HEK293T (cell line): Measurements from ENCODE around the gene CIBAR2.

Source experiments
- CTCF ChIA-PET: fragments of 350-600 bp; formaldehyde crosslinking; extraction: SDS; loops from one replicate; lab custom pipeline; 2021; ENCODE audit warnings: antibody characterized with exemption, inconsistent platforms; lab: Yijun Ruan, JAX
- POLR2A ChIA-PET: fragments of 350-600 bp; formaldehyde crosslinking; extraction: SDS; loops from one replicate; lab custom pipeline; 2020; ENCODE audit warnings: antibody characterized with exemption, inconsistent platforms; lab: Yijun Ruan, JAX
- DNase-seq: peaks from one replicate; pipeline ENCODE4 v3.0.0; 2012; ENCODE audit warnings: mixed read lengths; ENCODE audit errors: extremely low spot score
- ARNT ChIP-seq: fragments of 450-650 bp; IDR thresholded peaks from 2 replicates; pipeline ENCODE4 v1.6.1; 2017; ENCODE audit warnings: mild to moderate bottlenecking
- BHLHE40 ChIP-seq: fragments of 450-650 bp; IDR thresholded peaks from 2 replicates; pipeline ENCODE4 v1.6.1; 2016; ENCODE audit warnings: mild to moderate bottlenecking, moderate library complexity, borderline replicate concordance
- CTBP1 ChIP-seq: fragments of 450-650 bp; IDR thresholded peaks from 2 replicates; pipeline ENCODE4 v1.6.1; 2016; ENCODE audit warnings: borderline replicate concordance
- ELF4 ChIP-seq: fragments of 450-650 bp; IDR thresholded peaks from 2 replicates; pipeline ENCODE4 v1.6.1; 2017; ENCODE audit warnings: antibody characterized with exemption
- FOXA1 ChIP-seq: fragments of 450-650 bp; IDR thresholded peaks from 2 replicates; pipeline ENCODE4 v1.6.1; 2016; ENCODE audit warnings: mild to moderate bottlenecking
- FOXK2 ChIP-seq: fragments of 450-650 bp; IDR thresholded peaks from 2 replicates; pipeline ENCODE4 v1.6.1; 2016; ENCODE audit warnings: mild to moderate bottlenecking
- FOXM1 ChIP-seq: fragments of 450-650 bp; IDR thresholded peaks from 2 replicates; pipeline ENCODE4 v1.6.1; 2017; ENCODE audit warnings: mild to moderate bottlenecking, borderline replicate concordance
- HDGF ChIP-seq: fragments of 450-650 bp; IDR thresholded peaks from 2 replicates; pipeline ENCODE4 v1.6.1; 2017; ENCODE audit warnings: antibody characterized with exemption, borderline replicate concordance
- L3MBTL2 ChIP-seq: fragments of 450-650 bp; conservative IDR thresholded peaks from 2 replicates; pipeline ENCODE4 v1.6.1; 2016; ENCODE audit warnings: mild to moderate bottlenecking
- LEF1 ChIP-seq: fragments of 450-650 bp; IDR thresholded peaks from 2 replicates; pipeline ENCODE4 v1.6.1; 2017; ENCODE audit warnings: mild to moderate bottlenecking, borderline replicate concordance
- NFRKB ChIP-seq: fragments of 450-650 bp; IDR thresholded peaks from 2 replicates; pipeline ENCODE4 v1.6.1; 2016; ENCODE audit warnings: mild to moderate bottlenecking, moderate library complexity
- PKNOX1 ChIP-seq: fragments of 450-650 bp; IDR thresholded peaks from 2 replicates; pipeline ENCODE4 v1.6.1; 2016
- SP1 ChIP-seq: fragments of 450-650 bp; IDR thresholded peaks from 2 replicates; pipeline ENCODE4 v1.6.1; 2017
- SUZ12 ChIP-seq: fragments of 450-650 bp; IDR thresholded peaks from 2 replicates; pipeline ENCODE4 v1.6.1; 2016; ENCODE audit warnings: mild to moderate bottlenecking
- TARDBP ChIP-seq: fragments of 450-650 bp; IDR thresholded peaks from 2 replicates; pipeline ENCODE4 v1.6.1; 2016
- ZNF384 ChIP-seq: fragments of 450-650 bp; IDR thresholded peaks from 2 replicates; pipeline ENCODE4 v1.6.1; 2016

The CIBAR2 gene

DNA sequence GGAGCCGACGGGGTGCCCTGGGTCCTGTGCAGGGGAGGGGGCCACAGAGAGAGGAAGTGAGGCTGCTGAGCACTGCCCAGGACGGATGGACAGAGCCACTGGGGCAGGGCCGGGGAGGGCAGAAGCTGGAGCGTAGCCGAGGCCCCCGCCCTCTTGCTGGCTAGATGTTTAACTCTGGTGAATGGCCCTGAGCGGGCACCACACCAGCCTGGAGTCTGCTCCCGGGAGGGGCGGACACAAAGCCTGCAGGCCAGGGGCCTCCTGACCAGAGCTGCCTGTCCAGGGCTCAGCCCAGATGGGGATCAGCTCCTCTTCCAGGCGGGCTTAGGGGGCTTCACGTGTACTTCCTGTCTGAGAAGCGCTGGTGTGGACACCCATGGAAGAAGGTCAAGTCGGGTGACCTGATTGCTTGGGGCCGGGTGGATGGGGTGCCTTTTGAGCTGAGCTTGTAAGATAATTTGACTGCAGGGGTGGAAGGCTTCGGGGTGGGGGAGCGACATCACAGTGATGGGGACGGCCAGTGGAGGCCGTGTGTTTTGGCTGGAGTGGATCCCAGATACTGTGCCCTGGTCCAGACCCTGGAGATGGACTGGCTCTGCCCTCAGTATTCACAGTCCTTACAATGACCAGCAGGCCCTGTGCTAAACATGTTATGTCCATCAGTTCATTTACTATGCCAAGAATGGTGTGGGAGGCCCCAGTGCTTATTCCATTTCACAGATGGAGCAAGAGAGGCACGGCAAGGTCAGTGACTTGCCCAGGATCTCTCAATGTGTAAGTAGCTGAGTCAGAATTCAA, 33.7 kb upstream of the CIBAR2 start:
- ChIA-PET CTCF (interaction anchor here (0.6 kb wide), 1 partner anchor 353 kb away, joined by 4 read pairs; no protein-coding TSS in a partner anchor), POLR2A (interaction anchor here (1.4 kb wide), 1 partner anchor 25 kb away, joined by 4 read pairs; no protein-coding TSS in a partner anchor)
- no peak for TF ChIP-seq BHLHE40
- TF ChIP-seq CTBP1 = no peak
- no peak for DNase-seq

DNA sequence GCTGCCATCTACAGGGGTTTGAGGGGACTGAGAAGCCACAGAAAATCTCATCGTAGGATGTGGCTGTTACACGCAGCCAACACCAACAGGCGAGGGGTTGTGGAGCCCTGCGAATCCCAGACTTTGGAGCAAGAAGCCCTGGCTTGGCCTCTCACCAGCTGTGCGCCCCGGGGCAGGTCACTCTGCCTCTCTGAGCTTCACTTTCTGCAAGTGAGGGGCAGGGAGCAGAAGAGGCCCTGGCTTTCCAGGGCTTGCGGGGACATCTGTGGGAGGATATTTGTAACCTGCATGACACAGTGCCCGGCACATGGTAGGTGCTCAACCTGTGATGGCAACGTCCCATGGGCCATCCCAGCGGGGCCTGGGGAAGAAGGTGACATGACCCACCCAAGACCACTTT, 32.9 kb upstream of the CIBAR2 start:
- CTCF ChIA-PET = no interaction called here

GRCh38 chr16:85144026-85144915, 32.0 kb upstream of the CIBAR2 start:
- DNase-seq = no peak
- POLR2A ChIA-PET = no interaction called here
- TF ChIP-seq ELF4 (no peak), ARNT (no peak), HDGF (no peak), LEF1 (no peak), L3MBTL2 (no peak), SUZ12 (no peak), NFRKB (no peak), ZNF384 (no peak), TARDBP (no peak), FOXK2 (no peak), BHLHE40 (no peak), PKNOX1 (no peak), SP1 (no peak), FOXM1 (no peak), FOXA1 (no peak), CTBP1 (no peak)
- CTCF ChIA-PET = no interaction called here

More for the DNA sequence above, 32.9 kb upstream of the CIBAR2 start:
- POLR2A ChIA-PET = interaction anchor here (1.4 kb wide), 1 partner anchor 26 kb away, joined by 4 read pairs; no protein-coding TSS in a partner anchor
- DNase-seq = no peak
- TF ChIP-seq FOXM1 (no peak), TARDBP (no peak), L3MBTL2 (no peak), SP1 (no peak), FOXK2 (no peak), ARNT (no peak), FOXA1 (no peak), PKNOX1 (no peak), HDGF (no peak), CTBP1 (no peak), ZNF384 (no peak), ELF4 (no peak), SUZ12 (no peak), BHLHE40 (no peak), NFRKB (no peak), LEF1 (no peak)

DNA sequence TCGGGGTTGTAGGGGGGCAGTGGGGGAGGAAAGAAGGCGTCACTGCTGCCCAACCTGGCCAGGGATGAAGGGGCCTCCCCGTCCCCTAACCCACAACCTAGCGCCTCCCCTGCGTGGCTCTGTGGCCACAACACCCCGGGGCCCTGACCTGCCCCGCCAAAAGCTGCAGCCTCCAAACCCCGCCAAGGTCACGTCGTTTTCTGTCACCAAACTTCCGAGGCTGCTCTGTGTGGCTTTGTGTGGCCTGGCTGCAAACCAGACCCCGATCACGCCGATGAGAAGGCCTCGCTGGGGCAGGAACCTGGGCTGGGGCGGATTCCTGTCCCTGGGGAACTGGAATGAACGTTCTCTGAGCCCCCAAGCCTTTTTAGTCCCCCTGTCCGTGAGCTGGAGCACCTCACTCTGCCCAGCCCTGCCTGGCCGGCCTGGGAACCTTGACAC, 30.5 kb upstream of the CIBAR2 start:
- ChIA-PET CTCF (interaction anchor here (0.7 to 1.2 kb wide), 2 partner anchors 30 to 198 kb away, joined by 3 read pairs; no protein-coding TSS in a partner anchor), POLR2A (no interaction called here)
- no peak for DNase-seq
- no peak for TF ChIP-seq NFRKB

GRCh38 chr16:85142129-85142513, 29.8 kb upstream of the CIBAR2 start:
- DNase-seq = no peak
- POLR2A ChIA-PET = no interaction called here
- CTCF ChIA-PET = interaction anchor here (0.7 kb wide), 1 partner anchor 13 kb away, joined by 3 read pairs; no protein-coding TSS in a partner anchor
- no peak for TF ChIP-seq PKNOX1
- TF ChIP-seq BHLHE40 = no peak
- no peak for TF ChIP-seq ARNT
- TF ChIP-seq FOXA1 = no peak
- TF ChIP-seq FOXM1 = no peak
- TF ChIP-seq TARDBP = no peak
- no peak for TF ChIP-seq SP1
- no peak for TF ChIP-seq FOXK2
- no peak for TF ChIP-seq CTBP1
- no peak for TF ChIP-seq SUZ12
- TF ChIP-seq HDGF = no peak
